Astrocyte (in vitro differentiated cells and primary cell): ENCODE data around the gene TPM4.

Experiments used
- EZH2 ChIP-seq: IDR thresholded peaks from 2 replicates; pipeline ENCODE4 v1.6.1; 2012; ENCODE audit warnings: mild to moderate bottlenecking, low read length, inconsistent platforms; ENCODE audit not compliant: insufficient read depth
- TF ChIP-seq, protein P1 (sequence below): IDR thresholded peaks from 2 replicates; pipeline ENCODE4 v1.5.1; 2011; ENCODE audit warnings: low read depth, mild to moderate bottlenecking, inconsistent platforms, low read length, moderate library complexity; ENCODE audit not compliant: insufficient read depth

DNA sequence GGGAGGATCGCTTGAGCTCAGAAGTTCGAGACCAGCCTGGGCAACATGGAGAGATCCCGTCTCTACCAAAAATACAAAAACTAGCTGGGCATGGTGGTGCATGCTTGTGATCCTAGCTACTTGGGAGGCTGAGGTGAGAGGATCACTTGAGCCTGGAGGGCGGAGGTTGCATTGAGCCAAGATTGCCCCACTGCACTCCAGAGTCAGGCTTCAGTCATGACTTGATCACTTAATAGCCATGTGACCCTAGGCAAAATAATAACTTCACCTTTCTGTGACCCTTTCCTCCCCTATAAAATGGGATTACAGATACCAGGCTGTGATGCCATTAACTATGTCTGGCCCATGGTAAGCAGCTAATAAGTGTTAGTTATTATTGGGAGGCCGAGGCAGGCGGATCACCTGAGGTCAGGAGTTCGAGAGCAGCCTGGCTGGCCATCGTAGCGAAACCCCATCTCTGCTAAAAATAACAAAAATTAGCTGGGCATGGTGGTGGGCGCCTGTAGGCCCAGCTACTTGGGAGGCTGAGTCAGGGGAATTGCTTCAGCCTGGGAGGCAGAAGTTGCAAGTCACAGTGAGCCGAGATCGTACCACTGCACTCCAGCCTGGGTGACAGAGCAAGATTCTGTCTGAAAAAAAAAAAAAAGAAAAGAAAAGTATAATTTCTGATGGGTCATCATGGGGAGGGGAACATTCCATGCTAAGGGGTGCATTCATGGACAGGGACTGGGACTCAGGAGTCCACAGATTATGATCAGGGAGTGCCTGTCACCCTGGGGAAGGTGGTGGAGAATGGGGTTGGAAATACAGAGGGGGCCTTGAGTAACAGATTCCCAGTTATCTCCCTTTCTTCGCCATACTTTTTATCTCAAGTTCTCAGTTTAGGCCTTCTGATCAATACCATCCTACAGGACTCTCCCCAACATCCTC, 15.5 kb downstream of the TPM4 start:
- TF ChIP-seq, protein P1, sequence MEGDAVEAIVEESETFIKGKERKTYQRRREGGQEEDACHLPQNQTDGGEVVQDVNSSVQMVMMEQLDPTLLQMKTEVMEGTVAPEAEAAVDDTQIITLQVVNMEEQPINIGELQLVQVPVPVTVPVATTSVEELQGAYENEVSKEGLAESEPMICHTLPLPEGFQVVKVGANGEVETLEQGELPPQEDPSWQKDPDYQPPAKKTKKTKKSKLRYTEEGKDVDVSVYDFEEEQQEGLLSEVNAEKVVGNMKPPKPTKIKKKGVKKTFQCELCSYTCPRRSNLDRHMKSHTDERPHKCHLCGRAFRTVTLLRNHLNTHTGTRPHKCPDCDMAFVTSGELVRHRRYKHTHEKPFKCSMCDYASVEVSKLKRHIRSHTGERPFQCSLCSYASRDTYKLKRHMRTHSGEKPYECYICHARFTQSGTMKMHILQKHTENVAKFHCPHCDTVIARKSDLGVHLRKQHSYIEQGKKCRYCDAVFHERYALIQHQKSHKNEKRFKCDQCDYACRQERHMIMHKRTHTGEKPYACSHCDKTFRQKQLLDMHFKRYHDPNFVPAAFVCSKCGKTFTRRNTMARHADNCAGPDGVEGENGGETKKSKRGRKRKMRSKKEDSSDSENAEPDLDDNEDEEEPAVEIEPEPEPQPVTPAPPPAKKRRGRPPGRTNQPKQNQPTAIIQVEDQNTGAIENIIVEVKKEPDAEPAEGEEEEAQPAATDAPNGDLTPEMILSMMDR, result no peak
- no peak for TF ChIP-seq EZH2
